ENCODE measurements around the gene TSC22D2. TPM values are rescaled to one million over a fixed set of nuclear protein-coding genes. Genes with fewer than 3 reads are reported as not detected.

Gene TSC22D2
- total and polyA plus RNA-seq, 2 of the 4 experiments (the other 2 are of a cell fraction): 12.2 to 20.5 TPM

GRCh38 chr3:150409512-150410310 is 1.6 kb downstream of the TSC22D2 start (continued):
- TF ChIP-seq, protein P1, sequence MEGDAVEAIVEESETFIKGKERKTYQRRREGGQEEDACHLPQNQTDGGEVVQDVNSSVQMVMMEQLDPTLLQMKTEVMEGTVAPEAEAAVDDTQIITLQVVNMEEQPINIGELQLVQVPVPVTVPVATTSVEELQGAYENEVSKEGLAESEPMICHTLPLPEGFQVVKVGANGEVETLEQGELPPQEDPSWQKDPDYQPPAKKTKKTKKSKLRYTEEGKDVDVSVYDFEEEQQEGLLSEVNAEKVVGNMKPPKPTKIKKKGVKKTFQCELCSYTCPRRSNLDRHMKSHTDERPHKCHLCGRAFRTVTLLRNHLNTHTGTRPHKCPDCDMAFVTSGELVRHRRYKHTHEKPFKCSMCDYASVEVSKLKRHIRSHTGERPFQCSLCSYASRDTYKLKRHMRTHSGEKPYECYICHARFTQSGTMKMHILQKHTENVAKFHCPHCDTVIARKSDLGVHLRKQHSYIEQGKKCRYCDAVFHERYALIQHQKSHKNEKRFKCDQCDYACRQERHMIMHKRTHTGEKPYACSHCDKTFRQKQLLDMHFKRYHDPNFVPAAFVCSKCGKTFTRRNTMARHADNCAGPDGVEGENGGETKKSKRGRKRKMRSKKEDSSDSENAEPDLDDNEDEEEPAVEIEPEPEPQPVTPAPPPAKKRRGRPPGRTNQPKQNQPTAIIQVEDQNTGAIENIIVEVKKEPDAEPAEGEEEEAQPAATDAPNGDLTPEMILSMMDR (conservative IDR thresholded peaks at IDR 0.05; ENCODE audit: low read depth, low read length): peak; percentile 48
- no peak for TF ChIP-seq NFE2L2 (IDR thresholded peaks at IDR 0.05; ENCODE audit: low read depth, low read length)
- TF ChIP-seq MAFK (IDR thresholded peaks at IDR 0.05; ENCODE audit: low read depth, low read length): no peak
